RWPE2 (cell line): ENCODE data around the gene RCN1.
A peak's percentile ranks its signal among the peaks of the same experiment; 100 is the strongest.

Source experiments
- ATAC-seq: fragments of 200-7000 bp; cut with Tn5 transposase; 3 replicates; pipeline ENCODE4 v1.9.1; 2021; ENCODE audit warnings: low read depth
- DNase-seq: peaks from one replicate; pipeline ENCODE4 v3.0.0-alpha.2; 2020; ENCODE audit warnings: low spot score
- H3K27ac ChIP-seq: fragments of 450-650 bp; 2 replicates; pipeline ENCODE4 v1.5.1; 2017; ENCODE audit warnings: mild to moderate bottlenecking; ENCODE audit not compliant: poor library complexity, severe bottlenecking
- H3K27me3 ChIP-seq: fragments of 250-450 bp; sonication (Bioruptor Pico); 2 replicates; pipeline ENCODE4 v1.5.1; 2021; ENCODE audit warnings: mild to moderate bottlenecking, moderate library complexity; ENCODE audit not compliant: insufficient read depth, poor library complexity, severe bottlenecking
- H3K36me3 ChIP-seq: fragments of 250-450 bp; sonication (Bioruptor Pico); 2 replicates; pipeline ENCODE4 v1.5.1; 2020; ENCODE audit warnings: low read depth, mild to moderate bottlenecking, moderate library complexity
- H3K4me1 ChIP-seq: fragments of 250-450 bp; sonication (Bioruptor Pico); 2 replicates; pipeline ENCODE4 v1.5.1; 2021; ENCODE audit warnings: mild to moderate bottlenecking, moderate library complexity; ENCODE audit not compliant: insufficient read depth, poor library complexity, severe bottlenecking
- H3K4me3 ChIP-seq: fragments of 250-450 bp; sonication (Bioruptor Pico); 2 replicates; pipeline ENCODE4 v1.5.1; 2021; ENCODE audit warnings: mild to moderate bottlenecking, moderate library complexity; ENCODE audit not compliant: severe bottlenecking
- H3K9me3 ChIP-seq: fragments of 250-450 bp; sonication (Bioruptor Pico); 2 replicates; pipeline ENCODE4 v1.5.1; 2021; ENCODE audit warnings: mild to moderate bottlenecking, moderate library complexity; ENCODE audit not compliant: severe bottlenecking
- CTCF ChIP-seq: fragments of 450-650 bp; IDR thresholded peaks from one replicate; pipeline ENCODE4 v1.5.1; 2017; ENCODE audit warnings: mild to moderate bottlenecking, moderate library complexity; ENCODE audit not compliant: poor library complexity, severe bottlenecking

The RCN1 gene

DNA sequence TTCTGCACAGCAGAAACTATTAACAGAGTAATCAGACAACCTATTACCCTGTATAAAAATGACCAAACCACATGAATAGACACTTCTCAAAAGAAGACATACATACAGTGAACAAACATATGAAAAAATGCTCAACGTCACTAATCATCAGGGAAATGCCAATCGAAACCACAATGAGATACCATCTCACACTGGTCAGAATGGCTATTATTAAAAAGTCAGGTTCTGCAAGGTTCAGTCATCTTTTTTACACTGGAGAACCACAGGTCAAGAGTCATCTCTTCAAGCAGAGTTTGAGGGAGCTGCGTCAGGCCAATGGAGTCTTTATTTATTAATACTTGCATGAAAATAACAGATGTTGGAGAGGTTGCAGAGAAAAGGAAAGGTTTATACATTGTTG lies 40.4 kb downstream of the RCN1 start:
- no peak overlapping the region for H3K27ac ChIP-seq
- no peaks in the 10 kb centered on the region for H3K27me3 ChIP-seq
- TF ChIP-seq CTCF = no peak
- DNase-seq (no peak), ATAC-seq (peak; percentile 67; the same call in 1 of the 3 replicates)
- no peaks in the 10 kb centered on the region for H3K4me1 ChIP-seq
- no peak overlapping the region for H3K4me3 ChIP-seq
- H3K9me3 ChIP-seq = no peaks in the 10 kb centered on the region
- H3K36me3 ChIP-seq = no peaks in the 10 kb centered on the region

- Histone ChIP-seq H3K4me3 (no peak overlapping the region), H3K27ac (peak overlapping the region; percentile 84), H3K4me1 (peaks cover 13% of the 10 kb centered on the region), H3K9me3 (no peaks in the 10 kb centered on the region), H3K27me3 (no peaks in the 10 kb centered on the region), H3K36me3 (no peaks in the 10 kb centered on the region)
- TF ChIP-seq CTCF = no peak
- ATAC-seq (no peak), DNase-seq (no peak)
Measured at GRCh38 chr11:32136657-32137056, 45.8 kb downstream of the RCN1 start.

GRCh38 chr11:32137263-32137662 lies 46.4 kb downstream of the RCN1 start:
- H3K27me3 ChIP-seq = no peaks in the 10 kb centered on the region
- ATAC-seq = peak; percentile 94
- H3K27ac ChIP-seq = peak overlapping the region; percentile 84
- H3K36me3 ChIP-seq = no peaks in the 10 kb centered on the region
- H3K4me3 ChIP-seq = no peak overlapping the region
- H3K9me3 ChIP-seq = no peaks in the 10 kb centered on the region
- TF ChIP-seq CTCF = no peak
- no peak for DNase-seq
- peaks cover 13% of the 10 kb centered on the region for H3K4me1 ChIP-seq

DNA sequence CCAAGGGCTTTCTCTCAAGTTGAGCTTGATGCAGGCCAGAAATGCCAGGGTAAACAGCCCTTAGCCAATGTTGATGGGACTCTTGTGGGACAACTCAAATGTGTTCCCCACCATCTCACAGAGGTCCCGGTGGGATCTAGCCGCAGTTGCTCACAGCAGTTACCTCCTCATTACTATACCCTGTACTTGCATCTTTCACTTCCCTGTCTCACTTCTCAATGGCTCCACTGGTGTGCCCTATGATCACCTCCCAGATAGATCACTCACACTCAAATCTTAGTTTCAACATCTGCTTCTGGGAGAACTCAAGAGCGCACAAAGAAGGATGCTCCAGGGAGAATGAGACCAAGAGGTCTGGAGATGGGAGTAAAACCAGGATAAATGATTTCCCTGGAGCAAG lies 47.0 kb downstream of the RCN1 start:
- H3K4me3 ChIP-seq = no peak overlapping the region
- H3K36me3 ChIP-seq = no peaks in the 10 kb centered on the region
- no peak for TF ChIP-seq CTCF
- ATAC-seq (no peak), DNase-seq (no peak)
- H3K9me3 ChIP-seq = no peaks in the 10 kb centered on the region
- peak overlapping the region; percentile 84 for H3K27ac ChIP-seq
- H3K4me1 ChIP-seq = peaks cover 13% of the 10 kb centered on the region
- H3K27me3 ChIP-seq = no peaks in the 10 kb centered on the region

DNA sequence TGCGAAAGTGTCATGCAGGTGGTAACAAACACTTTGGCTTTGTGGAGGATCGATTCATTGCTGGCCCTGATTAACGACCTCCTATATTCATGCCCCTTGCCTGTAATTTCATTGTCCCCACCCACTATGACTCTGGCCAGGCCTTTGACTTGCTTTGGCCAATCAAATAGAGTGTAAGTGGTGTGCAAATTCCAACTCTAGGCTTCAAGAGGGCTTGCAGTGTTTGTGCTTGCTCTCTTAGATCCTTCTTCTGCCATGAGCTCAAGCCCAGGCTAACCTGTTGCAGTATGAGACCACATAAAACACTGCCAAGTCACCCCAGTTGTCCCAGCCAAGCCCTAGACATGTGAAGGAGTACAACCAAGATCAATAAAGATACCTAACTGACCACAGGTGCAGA lies 48.0 kb downstream of the RCN1 start:
- no peaks in the 10 kb centered on the region for H3K36me3 ChIP-seq

More for the DNA sequence above, 48.0 kb downstream of the RCN1 start:
- no peak overlapping the region for H3K4me3 ChIP-seq
- no peaks in the 10 kb centered on the region for H3K27me3 ChIP-seq
- no peak overlapping the region for H3K27ac ChIP-seq
- no peaks in the 10 kb centered on the region for H3K9me3 ChIP-seq
- DNase-seq = no peak
- TF ChIP-seq CTCF = no peak
- H3K4me1 ChIP-seq = peaks cover 13% of the 10 kb centered on the region
- ATAC-seq = no peak
